IMR-90 (cell line): ENCODE measurements around the gene PEAK1. TPM values are rescaled to one million over a fixed set of nuclear protein-coding genes. Genes with fewer than 3 reads are reported as not detected.

Experiments
- ATAC-seq: fragments of 200-7000 bp; cut with Tn5 transposase; 2 replicates; pipeline ENCODE4 v1.9.1; 2020; ENCODE audit warnings: low read depth, mild to moderate bottlenecking, moderate library complexity
- BruUV-seq: library from RNA; stranded (reverse); fragments of 400-500 nt; replicated peaks from 2 replicates; lab custom pipeline; 2021; lab: Mats Ljungman, UMichigan
- CTCF ChIA-PET: fragments of 300-600 bp; formaldehyde crosslinking; extraction: SDS; loops from one replicate; lab custom pipeline; 2021; ENCODE audit warnings: antibody characterized with exemption; lab: Yijun Ruan, JAX
- POLR2A ChIA-PET: fragments of 300-600 bp; sonication (Branson Sonifier 250); formaldehyde crosslinking; loops from one replicate; lab custom pipeline; 2022; ENCODE audit warnings: antibody characterized with exemption; ENCODE audit not compliant: unreplicated experiment; lab: Charles Lee
- DNase-seq: peaks from one replicate; pipeline ENCODE4 v3.0.0; 2013
- H2AFZ ChIP-seq: replicated peaks from 2 replicates; pipeline ENCODE3; 2013; ENCODE audit warnings: low read length, mild to moderate bottlenecking; ENCODE audit not compliant: poor library complexity
- H2AK5ac ChIP-seq: 2 replicates; pipeline ENCODE4 v1.6.1; 2013; ENCODE audit warnings: low read depth, low read length, inconsistent platforms
- H2AK9ac ChIP-seq: replicated peaks from 2 replicates; pipeline ENCODE3; 2013; ENCODE audit warnings: mild to moderate bottlenecking, low read depth, low read length, moderate library complexity; ENCODE audit not compliant: poor library complexity
- H2BK120ac ChIP-seq: 2 replicates; pipeline ENCODE4 v1.6.1; 2013; ENCODE audit warnings: low read depth, low read length, inconsistent platforms
- H2BK15ac ChIP-seq: 3 replicates; pipeline ENCODE4 v1.6.1; 2013; ENCODE audit warnings: low read depth, low read length, inconsistent platforms
- H2BK20ac ChIP-seq: 2 replicates; pipeline ENCODE4 v1.6.1; 2013; ENCODE audit warnings: low read depth, mild to moderate bottlenecking, inconsistent platforms, low read length, moderate library complexity
- H2BK5ac ChIP-seq: 2 replicates; pipeline ENCODE4 v1.6.1; 2013; ENCODE audit warnings: mild to moderate bottlenecking, low read depth, low read length, inconsistent platforms; ENCODE audit not compliant: poor library complexity, severe bottlenecking
- H3K14ac ChIP-seq: replicated peaks from 2 replicates; pipeline ENCODE4 v1.6.1; 2013; ENCODE audit warnings: low read depth, low read length, inconsistent platforms
- H3K18ac ChIP-seq: 2 replicates; pipeline ENCODE4 v1.6.1; 2013; ENCODE audit warnings: low read depth, low read length, control low read depth
- H3K23ac ChIP-seq: 2 replicates; pipeline ENCODE4 v1.6.1; 2013; ENCODE audit warnings: low read depth, low read length, inconsistent platforms
- H3K27ac ChIP-seq: 2 replicates; pipeline ENCODE4 v1.5.1; 2013; ENCODE audit warnings: mild to moderate bottlenecking, control low read depth, low read length; ENCODE audit not compliant: insufficient read depth
- H3K27me3 ChIP-seq: 2 replicates; pipeline ENCODE4 v1.6.1; 2013; ENCODE audit warnings: low read length; ENCODE audit not compliant: control insufficient read depth, insufficient read depth
- H3K36me3 ChIP-seq: 2 replicates; pipeline ENCODE4 v1.6.1; 2013; ENCODE audit warnings: low read length, mixed read lengths; ENCODE audit not compliant: control insufficient read depth, insufficient read depth
- H3K4ac ChIP-seq: 2 replicates; pipeline ENCODE4 v1.6.1; 2013; ENCODE audit warnings: low read depth, low read length, inconsistent platforms
- H3K4me1 ChIP-seq: 2 replicates; pipeline ENCODE4 v1.6.1; 2013; ENCODE audit warnings: low read length, mixed read lengths; ENCODE audit not compliant: control insufficient read depth, insufficient read depth
- H3K4me2 ChIP-seq: 2 replicates; pipeline ENCODE4 v1.6.1; 2013; ENCODE audit warnings: low read depth, mild to moderate bottlenecking, control low read depth, low read length, moderate library complexity
- H3K4me3 ChIP-seq: 2 replicates; pipeline ENCODE4 v1.5.1; 2013; ENCODE audit warnings: low read depth, mild to moderate bottlenecking, control low read depth, low read length, moderate library complexity; ENCODE audit not compliant: insufficient read depth
- H3K56ac ChIP-seq: 2 replicates; pipeline ENCODE4 v1.6.1; 2013; ENCODE audit warnings: low read length, inconsistent platforms; ENCODE audit not compliant: insufficient read depth; ENCODE audit errors: extremely low read depth
- H3K79me1 ChIP-seq, 2 experiments: 2 replicates each; pipeline ENCODE4 v1.6.1; 2013; ENCODE audit warnings: low read length in 2 of 2, inconsistent platforms in 1 of 2, low read depth in 1 of 2
- H3K9ac ChIP-seq: 2 replicates; pipeline ENCODE4 v1.6.1; 2013; ENCODE audit warnings: low read depth, low read length, control low read depth
- H3K9me1 ChIP-seq: 2 replicates; pipeline ENCODE4 v1.6.1; 2013; ENCODE audit warnings: low read length, inconsistent platforms; ENCODE audit not compliant: insufficient read depth
- H3K9me3 ChIP-seq: 2 replicates; pipeline ENCODE4 v1.6.1; 2013; ENCODE audit warnings: low read length; ENCODE audit not compliant: control insufficient read depth, insufficient read depth
- H4K20me1 ChIP-seq: 2 replicates; pipeline ENCODE4 v1.6.1; 2013; ENCODE audit warnings: low read length, inconsistent platforms; ENCODE audit not compliant: insufficient read depth
- H4K5ac ChIP-seq: 2 replicates; pipeline ENCODE4 v1.6.1; 2013; ENCODE audit warnings: mild to moderate bottlenecking, low read depth, low read length, control low read depth
- H4K8ac ChIP-seq, 2 experiments: 2 replicates each; pipeline ENCODE4 v1.6.1; 2013; ENCODE audit warnings: low read depth in 2 of 2, low read length in 2 of 2, control low read depth in 1 of 2, inconsistent platforms in 1 of 2
- H4K91ac ChIP-seq: 2 replicates; pipeline ENCODE4 v1.6.1; 2013; ENCODE audit warnings: low read depth, low read length, inconsistent platforms; ENCODE audit not compliant: insufficient read depth
- CHD1 ChIP-seq: IDR thresholded peaks from 2 replicates; pipeline ENCODE4 v1.6.1; 2012; ENCODE audit warnings: low read depth, low read length, improper control_type of control experiment
- POLR2A ChIP-seq: IDR thresholded peaks from 2 replicates; pipeline ENCODE4 v1.6.1; 2012; ENCODE audit warnings: mild to moderate bottlenecking, low read depth, low read length
- RCOR1 ChIP-seq: IDR thresholded peaks from 2 replicates; pipeline ENCODE4 v1.6.1; 2012; ENCODE audit warnings: mild to moderate bottlenecking, low read length, improper control_type of control experiment; ENCODE audit not compliant: insufficient replicate concordance
- RFX5 ChIP-seq: IDR thresholded peaks from 2 replicates; pipeline ENCODE4 v1.8.0; 2012; ENCODE audit warnings: low read depth, mild to moderate bottlenecking, low read length, moderate library complexity
- USF2 ChIP-seq: fragments of 150-350 bp; IDR thresholded peaks from 2 replicates; pipeline ENCODE4 v1.6.1; 2017; ENCODE audit warnings: mild to moderate bottlenecking, antibody characterized with exemption, low read length, low read depth
- WGBS, 2 experiments: methylation state at CpG; one replicate each; pipeline versions ENCODE4 v1.1.5 to v1.1.7; 2013; ENCODE audit warnings: missing lambda C conversion rate in 2 of 2; ENCODE audit not compliant: insufficient read length in 1 of 2; ENCODE audit errors: extremely low coverage in 2 of 2; 5-methylcytosine and 5-hydroxymethylcytosine counted together
- dilution Hi-C: fragments of 300-500 bp; cut with HindIII; formaldehyde crosslinking; loops from one replicate; pipeline ENCODE4 v1.14.3; 2018; ENCODE audit warnings: low sequenced_read_pairs; ENCODE audit not compliant: unreplicated experiment
- in situ Hi-C: fragments of 300-500 bp; cut with MboI; formaldehyde crosslinking; loops from 3 replicates; pipeline ENCODE4 v1.14.3; 2019; ENCODE audit warnings: low sequenced_read_pairs, inconsistent platforms, mixed read lengths
- intact Hi-C: fragments of 100-400 bp; cut with micrococcal nuclease; formaldehyde crosslinking; loops from 2 replicates; pipeline ENCODE4 v1.10.0; 2022
- polyA plus RNA-seq, 3 experiments: library from polyadenylated mRNA; depleted of rRNA; stranded (reverse); fragments of >200 nt; gene quantifications; 2 replicates each; pipeline ENCODE4 v1.2.3, GENCODE V29; 2012; ENCODE audit warnings: low replicate concordance in 1 of 3
- total RNA-seq: library from RNA; depleted of rRNA; stranded (reverse); fragments of >200 nt; gene quantifications from 2 replicates; pipeline ENCODE4 v1.2.3, GENCODE V29; 2012

Gene PEAK1
- total and polyA plus RNA-seq, 2 of the 4 experiments (the other 2 are of a cell fraction): 21.5 to 43.9 TPM

GRCh38 chr15:77120576-77120975 is 299.3 kb downstream of the PEAK1 start:
- Histone ChIP-seq H2BK20ac (no peak overlapping the region), H4K20me1 (peaks cover 9% of the 10 kb centered on the region; the same call in 1 of the 2 replicates), H3K79me1 (peaks cover 34 to 63% of the 10 kb centered on the region in 2 experiments), H3K4ac (no peak overlapping the region), H3K56ac (no peak overlapping the region), H3K9me1 (peaks cover 8% of the 10 kb centered on the region; the same call in 1 of the 2 replicates), H3K4me2 (no peak overlapping the region), H2BK120ac (no peak overlapping the region), H3K9ac (no peak overlapping the region), H3K4me1 (peaks cover 8% of the 10 kb centered on the region), H2AK9ac (no peak overlapping the region), H4K8ac (no peak overlapping the region), H3K27ac (no peak overlapping the region), H2AK5ac (no peak overlapping the region), H3K27me3 (no peaks in the 10 kb centered on the region), H3K4me3 (no peak overlapping the region), H4K91ac (no peak overlapping the region), H2BK15ac (no peak overlapping the region), H4K5ac (no peak overlapping the region), H2BK5ac (no peak overlapping the region), H2AFZ (no peak overlapping the region), H3K18ac (no peak overlapping the region), H3K9me3 (no peaks in the 10 kb centered on the region), H3K23ac (no peak overlapping the region), H3K36me3 (no peaks in the 10 kb centered on the region; the same call in 1 of the 2 replicates), H3K14ac (no peak overlapping the region)
- in situ Hi-C loops: no loop called here
- POLR2A ChIA-PET: no interaction called here
- no TSS peak for BruUV-seq
- ATAC-seq (no peak), DNase-seq (no peak)
- CTCF ChIA-PET: no interaction called here
- WGBS, 2 experiments: 83% methylated on average over 2 of the region's 4 CpGs; no CpG with 5 or more reads in 1 of the 2 experiments
- TF ChIP-seq USF2 (no peak), RFX5 (no peak), CHD1 (no peak), RCOR1 (no peak), POLR2A (no peak)
- intact Hi-C loops: no loop called here
- dilution Hi-C loops: no loop called here
